Loucy (cell line): Measurements from ENCODE around the gene MRM2.

ENCODE experiments used
- CTCF ChIP-seq: fragments of 200-600 bp; sonication (generic); conservative IDR thresholded peaks from 2 replicates; pipeline ENCODE4 v1.5.1; 2014; ENCODE audit warnings: mild to moderate bottlenecking, antibody characterized with exemption, low read length
- EZH2phosphoT487 ChIP-seq: fragments of 200-600 bp; IDR thresholded peaks from 2 replicates; pipeline ENCODE4 v1.6.1; 2018; ENCODE audit warnings: antibody characterized with exemption, mild to moderate bottlenecking, moderate library complexity, borderline replicate concordance

- TF ChIP-seq CTCF (no peak), EZH2phosphoT487 (no peak)
These were observed 47.1 kb upstream of the MRM2 start for GRCh38 chr7:2289111-2289586.
